Measurements from ENCODE around the gene TXLNB.
A peak's percentile ranks its signal among the peaks of the same experiment; 100 is the strongest.
"Not testable (repeated sequence)": the region's sequence is repeated elsewhere in the genome, so short reads cannot be mapped to it uniquely, and the experiment has no call there.

TXLNB gene

GRCh38 chr6:139265512-139266190, 26.1 kb downstream of the TXLNB start:
- no peak for DNase-seq

GRCh38 chr6:139262519-139263300, 29.1 kb downstream of the TXLNB start:
- no peak for DNase-seq

GRCh38 chr6:139257821-139258398, 33.9 kb downstream of the TXLNB start:
- no peak for DNase-seq

DNA sequence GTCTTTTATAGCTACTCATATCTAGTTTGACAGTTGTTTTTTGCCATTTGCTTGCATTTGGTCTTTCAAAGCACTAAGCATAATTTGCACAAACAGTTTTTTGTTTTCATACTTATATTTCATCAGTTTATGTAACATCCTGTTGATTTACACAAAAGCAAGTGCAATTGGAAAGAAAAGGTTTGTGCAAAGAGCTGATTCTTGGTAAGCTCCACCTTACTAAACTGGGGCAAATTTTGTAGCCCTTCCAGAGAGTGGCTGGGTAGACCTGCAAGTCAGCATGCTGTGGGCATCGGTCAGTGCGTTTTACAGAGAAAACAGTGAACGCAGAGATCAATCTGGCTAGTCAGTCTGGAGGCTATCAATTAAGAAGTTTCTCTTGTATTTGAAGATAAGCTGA, 34.5 kb downstream of the TXLNB start:
- DNase-seq, result no peak

- DNase-seq, result no peak
Observed at GRCh38 chr6:139256087-139256486, 35.7 kb downstream of the TXLNB start.

GRCh38 chr6:139254196-139254595, 37.6 kb downstream of the TXLNB start:
- DNase-seq, result no peak

DNA sequence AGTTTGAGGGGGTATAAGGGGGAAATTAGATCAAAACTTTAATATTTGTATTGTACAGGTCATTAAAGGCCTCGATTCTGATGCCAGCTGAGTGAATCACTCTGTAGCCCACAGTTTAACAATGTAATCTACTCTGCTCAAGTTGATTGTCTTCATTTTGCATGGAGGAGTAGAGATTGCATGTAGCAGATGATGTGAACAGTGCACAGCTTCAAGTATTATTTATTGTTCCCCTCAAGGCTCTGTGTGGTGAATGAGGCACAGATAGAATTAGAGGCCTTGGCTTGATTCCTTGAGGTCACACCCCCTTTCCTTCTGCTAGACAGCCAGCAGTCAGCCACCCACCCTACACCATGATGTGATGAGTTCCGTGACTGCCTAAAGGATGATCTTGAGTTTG, 38.1 kb downstream of the TXLNB start:
- DNase-seq, result no peak

GRCh38 chr6:139251691-139252390, 40.0 kb downstream of the TXLNB start:
- no peak for DNase-seq

- no peak for DNase-seq
Observed at GRCh38 chr6:139251045-139251690, 40.6 kb downstream of the TXLNB start.

DNA sequence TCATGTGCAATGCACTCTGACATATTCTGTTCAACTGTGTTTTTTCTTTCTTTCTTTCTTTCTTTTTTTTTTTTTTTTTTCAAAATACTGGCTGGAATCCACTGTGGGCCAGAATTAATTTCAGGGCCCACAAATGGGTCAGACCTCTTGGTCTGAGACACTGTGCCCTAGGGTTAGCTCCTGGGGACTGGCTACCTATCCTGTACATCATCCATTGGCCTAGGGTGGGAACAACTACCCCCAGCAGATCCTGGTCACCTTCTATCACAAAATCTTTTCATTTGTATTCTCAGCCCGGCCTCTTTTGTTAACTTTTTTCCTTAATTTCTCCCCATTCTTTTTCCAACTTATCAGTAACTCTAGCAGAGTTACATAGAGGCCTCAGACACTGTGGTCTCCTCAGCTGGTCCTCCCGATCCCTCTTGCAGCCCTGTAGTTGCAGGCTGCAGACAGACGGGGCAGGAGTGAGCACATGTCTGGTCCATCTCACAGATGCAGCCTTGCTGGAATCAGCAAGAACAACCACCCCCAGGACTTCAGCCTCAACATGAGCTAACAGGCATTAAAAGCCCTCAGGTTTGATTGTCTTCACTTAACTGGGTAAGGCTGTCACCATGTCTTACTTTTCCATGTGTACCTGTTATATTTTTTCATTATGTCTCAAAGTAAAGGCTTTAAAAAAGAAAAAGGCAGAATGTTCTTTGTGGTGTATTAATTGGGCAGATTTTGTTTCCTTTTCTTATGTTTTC, 41.3 kb downstream of the TXLNB start:
- DNase-seq, result peak; percentile 5

- DNase-seq, result no peak
Observed at GRCh38 chr6:139249395-139249794, 42.4 kb downstream of the TXLNB start.

- DNase-seq, result no peak
Observed at GRCh38 chr6:139248911-139249310, 42.9 kb downstream of the TXLNB start.

DNA sequence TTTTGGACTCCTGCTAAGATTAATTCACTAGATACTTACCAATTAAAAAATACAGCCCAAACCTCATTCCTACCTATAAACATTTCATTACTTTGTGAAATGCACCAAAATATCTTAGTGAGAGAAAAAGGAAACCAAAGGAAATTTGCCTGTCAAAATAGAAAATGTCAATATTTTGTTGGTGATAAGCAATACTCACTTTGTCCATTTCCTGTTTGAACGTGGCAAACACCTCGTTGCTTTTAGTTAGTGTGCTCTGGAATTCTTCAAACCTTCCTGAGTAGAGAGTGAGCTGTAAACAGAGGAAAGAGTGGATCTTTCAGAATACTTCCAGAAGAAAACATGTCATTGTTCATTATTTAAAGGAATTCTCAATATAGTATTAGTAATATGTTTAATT, 44.2 kb downstream of the TXLNB start:
- DNase-seq, result no peak

DNA sequence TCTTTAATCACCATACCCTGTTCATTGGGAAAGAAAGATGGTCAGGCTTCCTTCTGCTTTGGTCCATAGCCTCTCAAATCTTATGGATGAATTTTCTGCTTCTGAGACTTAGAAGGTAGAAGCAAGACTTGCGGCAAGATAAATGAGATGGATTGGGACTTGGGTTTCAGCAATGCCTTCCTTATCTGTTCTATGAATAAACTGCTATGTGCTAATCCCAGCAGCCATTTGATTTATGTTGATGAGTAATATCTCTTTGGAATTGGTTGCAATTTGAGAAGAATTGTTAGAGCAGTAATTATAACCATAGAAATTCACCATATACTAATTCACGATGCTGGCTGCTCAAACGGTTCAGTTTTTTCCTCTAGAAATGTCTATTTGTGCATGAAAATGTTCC, 48.3 kb downstream of the TXLNB start:
- no peak for DNase-seq

DNA sequence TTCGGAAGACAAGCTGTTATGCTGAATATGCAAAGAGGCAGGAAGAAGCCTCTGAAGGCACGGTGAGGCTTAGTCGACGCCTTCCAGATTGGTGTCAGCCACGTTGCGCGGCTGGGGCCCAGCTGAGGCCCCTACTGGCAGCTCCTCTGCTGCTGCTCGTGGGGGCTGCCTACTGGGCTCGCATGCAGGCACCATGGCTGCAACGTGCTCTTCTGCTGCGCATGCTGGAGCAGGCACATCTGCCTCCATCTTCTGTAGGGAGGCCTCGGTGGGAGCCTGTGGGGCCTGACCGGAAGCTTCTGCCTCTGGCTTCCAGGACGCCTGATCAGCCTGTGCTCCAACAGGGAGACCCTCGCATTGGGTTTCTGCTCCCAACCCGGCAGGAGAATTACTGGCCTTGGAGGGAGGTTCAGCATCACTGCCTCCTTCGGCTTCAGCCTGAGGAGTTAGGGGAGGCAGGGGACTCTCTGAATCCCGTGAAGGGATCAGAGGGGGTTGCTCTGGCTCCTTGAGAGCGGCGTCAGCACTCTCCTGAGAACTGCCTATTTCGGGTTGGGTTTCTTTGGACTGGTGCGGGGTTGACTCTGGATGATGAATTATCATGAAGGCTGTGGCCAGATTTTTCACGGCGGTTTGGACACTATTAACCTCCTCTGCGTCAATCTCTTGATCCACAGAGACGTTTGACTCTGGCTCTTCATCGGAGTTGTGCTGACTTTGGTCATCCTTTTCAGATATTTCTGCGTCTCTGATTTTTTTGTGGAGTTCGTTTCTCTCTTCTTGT, 49.1 kb downstream of the TXLNB start:
- DNase-seq, result no peak

GRCh38 chr6:139240161-139241010, 51.4 kb downstream of the TXLNB start:
- DNase-seq, result peak; percentile 56

- no peak for DNase-seq
Observed at GRCh38 chr6:139239064-139239463, 52.7 kb downstream of the TXLNB start.

- DNase-seq, result no peak
Observed at GRCh38 chr6:139236105-139236504, 55.7 kb downstream of the TXLNB start.

- DNase-seq, result no peak
Observed at GRCh38 chr6:139235661-139236060, 56.1 kb downstream of the TXLNB start.

GRCh38 chr6:139234193-139234592, 57.6 kb downstream of the TXLNB start:
- not testable (repeated sequence) for DNase-seq
